GM12875 (cell line): ENCODE results near the gene DPP6.

Experiments
- H3K4me3 ChIP-seq: one replicate; pipeline ENCODE4 v1.5.1; 2011; ENCODE audit warnings: low read depth, low read length, control low read depth
- CTCF ChIP-seq: IDR thresholded peaks from 2 replicates; pipeline ENCODE4 v1.5.1; 2011; ENCODE audit warnings: low read depth, mild to moderate bottlenecking, control low read depth, inconsistent platforms, low read length, moderate library complexity, borderline replicate concordance; ENCODE audit not compliant: insufficient read depth

The DPP6 gene

GRCh38 chr7:154571772-154572171 lies 519.6 kb downstream of the DPP6 start:
- TF ChIP-seq CTCF: no peak
- H3K4me3 ChIP-seq: no peak overlapping the region

DNA sequence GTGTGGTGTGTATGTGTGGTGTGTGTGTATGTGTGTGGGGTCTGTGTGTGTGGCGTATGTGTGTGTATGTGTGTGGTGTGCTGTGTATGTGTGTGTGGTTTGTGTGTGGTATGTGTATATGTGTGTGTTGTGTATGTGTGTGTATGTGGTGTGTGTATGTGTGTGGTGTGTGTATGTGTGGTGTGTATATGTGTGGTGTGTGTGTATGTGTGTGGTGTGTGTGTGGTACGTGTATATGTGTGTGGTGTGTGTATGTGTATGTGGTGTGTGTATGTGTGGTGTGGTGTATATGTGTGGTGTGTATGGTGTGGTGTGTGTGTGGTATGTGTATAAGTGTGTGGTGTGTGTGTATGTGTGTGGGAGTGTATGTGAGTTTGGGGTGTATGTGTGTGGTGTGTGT lies 522.0 kb downstream of the DPP6 start:
- no peak overlapping the region for H3K4me3 ChIP-seq
- TF ChIP-seq CTCF: no peak

- H3K4me3 ChIP-seq: no peak overlapping the region
- no peak for TF ChIP-seq CTCF
Measured at GRCh38 chr7:154575497-154575896, 523.3 kb downstream of the DPP6 start.

DNA sequence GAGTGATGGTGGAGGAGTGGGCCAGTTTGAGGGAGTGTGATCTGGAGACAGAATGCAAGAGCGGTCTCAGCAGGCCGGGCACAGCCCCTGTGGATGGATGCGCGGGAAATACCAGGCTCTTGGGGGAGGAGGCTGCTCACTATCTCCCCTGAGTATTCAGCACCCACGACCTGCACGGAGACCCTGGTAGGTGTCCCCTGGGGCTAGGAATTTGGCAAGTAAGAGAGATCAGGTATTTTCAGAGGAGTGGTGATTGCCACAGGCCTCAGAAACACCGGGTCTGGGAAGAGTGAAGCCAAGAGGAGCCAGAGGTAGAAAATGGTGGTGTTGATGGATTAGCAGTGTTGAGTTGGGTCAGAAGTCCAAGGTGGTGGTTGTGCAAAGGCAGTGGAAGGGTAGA lies 524.4 kb downstream of the DPP6 start:
- no peak for TF ChIP-seq CTCF
- H3K4me3 ChIP-seq: no peak overlapping the region

DNA sequence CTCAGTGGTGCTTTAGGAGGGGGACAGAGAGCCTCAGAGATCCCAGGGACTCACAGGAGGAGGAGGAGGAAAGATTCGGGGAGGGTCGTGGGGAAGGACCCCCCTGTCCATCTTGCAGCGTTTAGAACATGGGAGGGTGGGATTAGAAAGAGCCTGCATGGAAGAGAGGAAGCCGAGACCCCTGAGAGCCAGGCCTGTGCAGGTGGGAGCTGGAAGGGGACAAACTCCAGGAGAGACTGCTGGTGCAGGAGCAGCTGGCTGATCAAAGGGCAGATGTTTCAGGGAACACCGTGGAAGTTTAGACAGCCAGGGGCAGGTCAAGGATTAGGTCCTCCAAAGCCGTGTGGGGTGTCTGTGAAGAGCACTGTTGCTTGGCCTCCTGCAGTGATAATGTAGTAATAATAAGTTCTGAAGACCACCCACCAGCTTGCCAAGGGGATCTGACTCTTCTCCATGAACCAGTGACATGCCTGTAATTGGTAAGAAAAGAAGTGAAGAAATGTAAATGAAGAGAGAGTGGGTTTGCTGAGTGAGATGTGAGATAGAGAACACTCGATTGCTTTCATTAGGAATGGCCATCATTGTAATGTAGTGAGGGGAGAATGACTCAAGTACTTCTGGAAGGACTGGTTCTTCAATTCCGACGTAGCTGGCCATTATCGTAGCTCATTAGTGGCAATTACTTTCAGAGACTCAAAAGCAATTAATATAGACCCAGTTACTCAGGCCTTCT lies 525.1 kb downstream of the DPP6 start:
- H3K4me3 ChIP-seq: no peak overlapping the region
- TF ChIP-seq CTCF: no peak

DNA sequence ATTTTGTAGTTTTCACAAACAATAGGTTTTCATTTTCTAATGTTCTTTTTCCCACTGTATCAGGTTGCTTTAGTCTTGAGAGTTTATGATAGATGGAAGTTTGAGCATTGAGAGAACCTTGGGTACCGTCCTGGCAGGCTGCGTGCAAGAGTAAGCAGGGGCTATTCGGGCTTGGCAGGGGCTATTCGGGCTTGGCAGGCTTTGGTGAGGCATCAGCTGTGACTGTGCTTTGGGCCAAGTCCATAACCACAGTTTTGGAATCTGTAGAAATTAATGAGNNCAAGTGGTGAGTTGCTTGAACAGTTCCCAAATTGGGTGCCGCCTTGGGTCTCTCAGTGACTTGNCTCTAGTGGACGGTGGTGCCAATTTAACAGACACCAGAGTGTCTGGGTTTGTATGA lies 526.1 kb downstream of the DPP6 start:
- H3K4me3 ChIP-seq: no peak overlapping the region
- TF ChIP-seq CTCF: no peak

GRCh38 chr7:154579711-154580110 lies 527.5 kb downstream of the DPP6 start:
- TF ChIP-seq CTCF: no peak
- no peak overlapping the region for H3K4me3 ChIP-seq
